HCT116 (cell line): ENCODE measurements around the gene CCDC92B.

Source experiments
- CBX3 ChIP-seq: IDR thresholded peaks from 2 replicates; pipeline ENCODE4 v1.6.1; 2012; ENCODE audit warnings: low read depth
- CEBPB ChIP-seq: IDR thresholded peaks from 2 replicates; pipeline ENCODE4 v1.6.1; 2012; ENCODE audit warnings: low read depth
- EZH2 ChIP-seq: fragments of 200-600 bp; sonication (generic); IDR thresholded peaks from 2 replicates; pipeline ENCODE4 v1.6.1; 2017; ENCODE audit warnings: antibody characterized with exemption, mixed run types
- JUND ChIP-seq: IDR thresholded peaks from 2 replicates; pipeline ENCODE4 v1.6.1; 2012
- POLR2A ChIP-seq: IDR thresholded peaks from 2 replicates; pipeline ENCODE4 v1.7.0; 2011; ENCODE audit warnings: borderline replicate concordance; ENCODE audit not compliant: insufficient read depth, insufficient read length; ENCODE audit errors: extremely low read depth
- TCF7L2 ChIP-seq: IDR thresholded peaks from 2 replicates; pipeline ENCODE4 v1.7.0; 2011; ENCODE audit warnings: borderline replicate concordance, inconsistent platforms; ENCODE audit not compliant: insufficient read depth, insufficient read length; ENCODE audit errors: extremely low read depth
- ZFX ChIP-seq: fragments of 450-650 bp; IDR thresholded peaks from 2 replicates; pipeline ENCODE4 v1.6.1; 2017
- TF ChIP-seq, protein P1 (sequence below), 3 experiments: fragments of 200-600 bp in 1 of 3; sonication (generic) in 1 of 3; IDR thresholded peaks in 2 of 3; conservative IDR thresholded peaks in 1 of 3; 2 replicates each; pipeline ENCODE4 v1.5.1; 2012 to 2017; ENCODE audit warnings: low read depth in 2 of 3, low read length in 2 of 3, antibody characterized with exemption in 1 of 3, borderline replicate concordance in 1 of 3, control low read depth in 1 of 3, mild to moderate bottlenecking in 1 of 3, mixed read lengths in 1 of 3, mixed run types in 1 of 3, moderate library complexity in 1 of 3; ENCODE audit not compliant: insufficient read depth in 1 of 3

DNA sequence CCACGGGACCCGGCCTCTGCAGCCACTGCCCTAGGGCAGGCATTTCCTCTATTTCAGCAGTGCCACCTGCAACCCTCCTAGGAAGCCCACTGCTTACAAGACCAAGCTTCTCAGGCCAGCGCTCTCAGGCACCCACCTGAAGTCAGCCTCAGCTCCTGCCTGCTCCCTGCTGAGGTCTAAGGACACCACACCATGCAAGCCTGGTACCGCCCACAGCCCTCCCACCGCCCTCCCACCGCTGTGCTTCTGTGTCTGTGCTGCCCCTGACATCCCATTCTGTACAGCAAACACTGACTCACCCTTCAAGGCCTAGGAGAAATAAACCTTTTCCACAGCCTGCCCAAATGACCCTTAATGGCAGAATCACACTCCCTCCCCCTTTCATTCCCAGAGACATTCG lies 44.2 kb downstream of the CCDC92B start:
- TF ChIP-seq, protein P1, sequence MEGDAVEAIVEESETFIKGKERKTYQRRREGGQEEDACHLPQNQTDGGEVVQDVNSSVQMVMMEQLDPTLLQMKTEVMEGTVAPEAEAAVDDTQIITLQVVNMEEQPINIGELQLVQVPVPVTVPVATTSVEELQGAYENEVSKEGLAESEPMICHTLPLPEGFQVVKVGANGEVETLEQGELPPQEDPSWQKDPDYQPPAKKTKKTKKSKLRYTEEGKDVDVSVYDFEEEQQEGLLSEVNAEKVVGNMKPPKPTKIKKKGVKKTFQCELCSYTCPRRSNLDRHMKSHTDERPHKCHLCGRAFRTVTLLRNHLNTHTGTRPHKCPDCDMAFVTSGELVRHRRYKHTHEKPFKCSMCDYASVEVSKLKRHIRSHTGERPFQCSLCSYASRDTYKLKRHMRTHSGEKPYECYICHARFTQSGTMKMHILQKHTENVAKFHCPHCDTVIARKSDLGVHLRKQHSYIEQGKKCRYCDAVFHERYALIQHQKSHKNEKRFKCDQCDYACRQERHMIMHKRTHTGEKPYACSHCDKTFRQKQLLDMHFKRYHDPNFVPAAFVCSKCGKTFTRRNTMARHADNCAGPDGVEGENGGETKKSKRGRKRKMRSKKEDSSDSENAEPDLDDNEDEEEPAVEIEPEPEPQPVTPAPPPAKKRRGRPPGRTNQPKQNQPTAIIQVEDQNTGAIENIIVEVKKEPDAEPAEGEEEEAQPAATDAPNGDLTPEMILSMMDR (IDR thresholded peaks at IDR 0.05 in 2 of 3, conservative IDR thresholded peaks at IDR 0.05 in 1 of 3; ENCODE audit: borderline replicate concordance in 1 of 3, insufficient read depth in 1 of 3, low read depth in 2 of 3, low read length in 2 of 3), result no peak
- TF ChIP-seq TCF7L2, result no peak
- TF ChIP-seq POLR2A, result no peak
- TF ChIP-seq EZH2, result no peak
- no peak for TF ChIP-seq CEBPB
- TF ChIP-seq CBX3, result no peak
- no peak for TF ChIP-seq ZFX
- no peak for TF ChIP-seq JUND
